Activated CD4-positive, alpha-beta T cell treated with anti-CD3 and anti-CD28 coated beads, Interleukin-2, amount 10 ng/mL, durations not matched to agents 7 days and 5 days (primary cell): ENCODE measurements around the gene ZNF486. TPM values are rescaled to one million over a fixed set of nuclear protein-coding genes. Genes with fewer than 3 reads are reported as not detected.
"Not testable (repeated sequence)": the region's sequence is repeated elsewhere in the genome, so short reads cannot be mapped to it uniquely, and the experiment has no call there.

Source experiments
- CTCF ChIA-PET: fragments of 350-600 bp; sonication (Branson Sonifier 250); formaldehyde crosslinking; loops from one replicate; lab custom pipeline; 2021; ENCODE audit warnings: antibody characterized with exemption; lab: Charles Lee
- POLR2A ChIA-PET: fragments of 350-600 bp; sonication (Branson Sonifier 250); formaldehyde crosslinking; loops from one replicate; lab custom pipeline; 2021; ENCODE audit warnings: antibody characterized with exemption; lab: Charles Lee
- DNase-seq: peaks from one replicate; pipeline ENCODE4 v3.0.0-alpha.2; 2020
- H3K27ac Mint-ChIP-seq: one replicate; pipeline ENCODE4 v1.8.0; 2021; ENCODE audit warnings: mild to moderate bottlenecking, moderate library complexity, mixed read lengths
- H3K27me3 Mint-ChIP-seq: one replicate; pipeline ENCODE4 v1.8.0; 2021; ENCODE audit warnings: mixed read lengths
- H3K36me3 Mint-ChIP-seq: one replicate; pipeline ENCODE4 v1.8.0; 2021; ENCODE audit warnings: low read depth, mixed read lengths
- H3K4me1 Mint-ChIP-seq: one replicate; pipeline ENCODE4 v1.8.0; 2021; ENCODE audit warnings: mixed read lengths
- H3K4me3 Mint-ChIP-seq: one replicate; pipeline ENCODE4 v1.8.0; 2021; ENCODE audit warnings: mild to moderate bottlenecking, moderate library complexity, mixed read lengths
- H3K9me3 Mint-ChIP-seq: one replicate; pipeline ENCODE4 v1.8.0; 2021; ENCODE audit warnings: mixed read lengths
- total RNA-seq, 2 experiments: library from RNA; stranded (reverse); gene quantifications; one replicate each; pipeline ENCODE4 v1.2.3, GENCODE V29; 2021

Gene ZNF486
- total RNA-seq, 2 experiments from 2014 or later = 9.3 to 11.4 TPM

DNA sequence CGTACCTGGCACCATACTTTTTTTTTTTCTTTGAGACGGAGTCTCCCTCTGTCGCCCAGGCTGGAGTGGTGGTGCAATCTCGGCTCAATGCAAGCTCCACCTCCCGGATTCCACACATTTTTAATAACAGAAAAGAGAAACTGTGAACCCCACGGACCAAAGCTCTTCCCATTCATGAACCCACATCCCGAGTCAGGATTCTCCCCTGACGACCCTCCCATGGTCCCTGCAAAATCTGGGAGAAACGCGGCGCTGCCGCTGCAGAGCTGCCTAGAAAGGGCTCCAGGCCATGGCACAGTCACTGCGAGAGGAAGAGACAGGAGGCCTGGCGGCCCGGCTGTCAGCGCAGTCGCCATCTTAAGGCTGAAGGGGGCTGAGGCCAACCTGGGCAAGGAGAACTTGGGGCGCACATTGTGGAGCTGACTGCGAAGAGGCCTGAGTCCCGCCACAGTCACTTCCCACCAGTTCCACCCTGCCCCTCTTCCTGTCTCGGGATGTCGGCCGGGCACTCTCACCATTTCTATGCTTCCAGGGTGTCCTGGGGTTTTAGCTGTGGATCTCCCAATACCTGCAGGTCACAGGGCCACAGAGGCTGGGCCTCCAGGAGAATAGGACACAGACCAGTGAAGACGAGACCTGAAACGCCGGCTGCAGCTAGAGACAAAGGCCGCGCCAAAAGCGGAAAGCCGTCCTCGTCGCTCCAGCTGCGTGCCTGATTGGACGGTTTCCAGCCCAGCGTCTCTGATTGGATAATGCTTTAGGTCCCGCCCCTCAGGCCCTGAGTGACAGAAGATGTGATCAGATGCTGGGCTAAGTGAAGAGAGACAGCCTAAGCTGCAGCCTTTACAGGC lies 71.0 kb downstream of the ZNF486 start:
- H3K4me3 Mint-ChIP-seq = peak overlapping the region; percentile 98
- H3K4me1 Mint-ChIP-seq = peaks cover 13% of the 10 kb centered on the region
- no peaks in the 10 kb centered on the region for H3K27me3 Mint-ChIP-seq
- DNase-seq = peak; percentile 91
- H3K36me3 Mint-ChIP-seq = peaks cover 35% of the 10 kb centered on the region
- ChIA-PET CTCF (interaction anchor here (0.6 to 1.0 kb wide), 4 partner anchors 18 to 71 kb away, joined by 3 to 4 read pairs (median 3); partner anchors contain the start of gene ZNF486), POLR2A (interaction anchor here (0.6 to 1.7 kb wide), 4 partner anchors 71 to 1120 kb away, joined by 3 to 6 read pairs (median 4); partner anchors contain the start of gene ZNF486)
- H3K9me3 Mint-ChIP-seq = peaks cover 27% of the 10 kb centered on the region
- peak overlapping the region; percentile 97 for H3K27ac Mint-ChIP-seq

DNA sequence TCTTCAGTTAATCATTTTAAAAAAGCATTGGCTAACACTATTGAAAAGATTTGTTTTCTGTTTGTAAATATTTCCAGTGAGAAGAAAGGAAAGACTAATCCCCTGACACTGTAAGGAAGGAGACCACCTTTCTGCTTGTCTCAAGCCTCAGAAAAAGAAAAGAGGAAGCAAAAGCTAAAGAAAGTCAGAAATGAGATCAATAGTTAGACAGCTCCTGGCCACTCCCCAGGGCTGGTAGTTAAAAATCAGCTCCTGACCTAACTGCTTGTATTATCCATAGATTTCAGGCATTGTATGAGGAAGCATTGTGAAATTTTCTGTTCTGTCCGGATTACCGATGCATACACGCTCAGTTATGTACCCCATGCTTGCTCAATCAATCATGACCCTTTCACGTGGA lies 76.6 kb downstream of the ZNF486 start:
- Mint-ChIP-seq H3K4me1 (peaks cover 7% of the 10 kb centered on the region), H3K36me3 (peaks cover 2% of the 10 kb centered on the region), H3K27ac (no peak overlapping the region), H3K27me3 (no peaks in the 10 kb centered on the region), H3K9me3 (peaks cover 29% of the 10 kb centered on the region), H3K4me3 (no peak overlapping the region)
- POLR2A ChIA-PET = no interaction called here
- CTCF ChIA-PET = interaction anchor here (0.6 kb wide), 1 partner anchor 45 kb away, joined by 3 read pairs; no protein-coding TSS in a partner anchor
- no peak for DNase-seq

DNA sequence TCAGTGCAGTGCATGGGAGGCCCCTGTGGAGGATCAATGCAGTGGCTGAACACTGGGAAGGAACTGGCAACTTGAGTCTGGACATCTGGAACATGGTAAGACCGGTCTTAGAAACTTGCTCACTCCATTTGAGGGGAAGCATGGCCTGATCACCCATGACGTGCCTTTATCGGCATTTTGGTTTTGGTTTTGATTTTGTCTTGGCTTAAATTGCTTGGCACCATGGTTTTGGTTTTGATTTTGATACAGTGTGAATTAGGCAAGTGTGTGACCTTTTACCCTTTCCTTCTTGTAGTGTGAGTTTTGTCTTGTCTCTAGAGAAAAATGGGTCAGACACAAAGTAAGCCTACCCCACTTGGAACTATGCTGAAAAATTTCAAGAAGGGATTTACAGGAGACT lies 77.3 kb downstream of the ZNF486 start:
- Mint-ChIP-seq H3K27ac (peak overlapping the region; percentile 31), H3K4me1 (peaks cover 7% of the 10 kb centered on the region), H3K9me3 (peaks cover 29% of the 10 kb centered on the region), H3K36me3 (peaks cover 2% of the 10 kb centered on the region), H3K4me3 (no peak overlapping the region), H3K27me3 (no peaks in the 10 kb centered on the region)
- ChIA-PET POLR2A (interaction anchor here (0.6 kb wide), 1 partner anchor 71 kb away, joined by 5 read pairs; no protein-coding TSS in a partner anchor), CTCF (no interaction called here)
- DNase-seq = no peak

DNA sequence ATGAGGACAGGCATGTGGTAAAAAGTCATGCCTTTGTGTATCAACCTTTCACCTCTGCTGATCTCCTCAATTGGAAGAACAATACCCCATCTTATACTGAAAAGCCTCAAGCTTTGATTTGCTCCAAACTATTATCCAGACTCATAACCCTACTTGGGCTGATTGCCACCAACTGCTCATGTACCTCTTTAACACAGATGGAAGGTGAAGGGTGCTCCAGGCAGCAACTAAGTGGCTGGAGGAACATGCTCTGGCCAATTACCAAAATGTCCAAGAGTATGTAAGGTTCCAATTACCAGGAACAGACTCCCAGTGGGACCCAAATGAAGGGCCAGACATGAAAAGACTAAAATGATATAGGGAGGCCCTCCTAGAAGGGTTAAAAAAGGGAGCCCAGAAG lies 78.3 kb downstream of the ZNF486 start:
- POLR2A ChIA-PET = no interaction called here
- Mint-ChIP-seq H3K4me3 (no peak overlapping the region), H3K9me3 (peaks cover 22% of the 10 kb centered on the region), H3K4me1 (peaks cover 7% of the 10 kb centered on the region), H3K27ac (no peak overlapping the region), H3K36me3 (no peaks in the 10 kb centered on the region), H3K27me3 (no peaks in the 10 kb centered on the region)
- CTCF ChIA-PET = no interaction called here
- DNase-seq = no peak

DNA sequence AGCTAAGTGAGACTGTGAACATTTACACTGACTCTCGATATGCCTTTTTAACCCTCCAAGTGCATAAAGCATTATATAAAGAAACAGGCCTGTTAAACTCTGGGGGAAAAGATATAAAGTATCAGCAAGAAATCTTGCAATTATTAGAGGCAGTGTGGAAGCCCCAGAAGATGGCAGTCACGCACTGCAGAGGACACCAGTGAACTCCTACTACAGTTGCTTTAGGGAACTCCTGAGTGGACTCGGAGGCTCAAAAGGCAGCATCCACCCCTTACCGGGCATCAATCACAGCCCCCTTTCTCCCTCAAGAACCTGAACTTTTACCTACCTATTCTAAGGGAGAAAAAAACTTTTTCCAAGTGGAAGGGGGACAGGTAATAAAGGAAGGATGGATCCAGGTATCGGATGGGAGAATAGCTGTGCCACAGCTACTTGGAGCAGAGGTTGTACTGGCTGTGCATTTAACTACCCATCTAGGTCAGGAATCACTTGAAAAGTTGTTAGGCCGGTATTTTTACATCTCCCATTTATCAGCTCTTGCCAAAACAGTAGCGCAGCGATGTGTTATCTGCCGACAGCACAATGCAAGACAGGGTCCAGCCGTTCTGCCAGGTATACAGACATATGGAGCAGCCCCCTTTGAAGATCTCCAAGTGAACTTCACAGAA lies 80.1 kb downstream of the ZNF486 start:
- no peaks in the 10 kb centered on the region for H3K27me3 Mint-ChIP-seq
- H3K9me3 Mint-ChIP-seq = peaks cover 19% of the 10 kb centered on the region
- H3K27ac Mint-ChIP-seq = no peak overlapping the region
- ChIA-PET CTCF (no interaction called here), POLR2A (no interaction called here)
- H3K36me3 Mint-ChIP-seq = no peaks in the 10 kb centered on the region
- H3K4me3 Mint-ChIP-seq = no peak overlapping the region
- peaks cover 7% of the 10 kb centered on the region for H3K4me1 Mint-ChIP-seq
- DNase-seq = peak; percentile 34

DNA sequence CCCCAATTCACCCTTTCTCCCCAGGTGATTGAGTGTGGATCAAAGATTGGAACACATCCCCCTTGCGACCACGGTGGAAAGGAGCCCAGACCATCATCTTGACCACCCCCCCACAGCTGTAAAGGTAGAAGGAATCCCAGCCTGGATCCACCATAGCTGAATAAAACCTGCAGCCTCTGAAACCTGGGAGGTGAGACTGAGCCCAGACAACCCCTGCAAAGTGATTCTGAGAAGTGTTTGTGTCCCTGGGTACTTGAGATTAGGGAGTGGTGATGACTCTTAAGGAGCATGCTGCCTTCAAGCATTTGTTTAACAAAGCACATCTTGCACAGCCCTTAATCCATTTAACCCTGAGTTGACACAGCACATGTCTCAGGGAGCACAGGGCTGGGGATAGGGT lies 81.2 kb downstream of the ZNF486 start:
- H3K36me3 Mint-ChIP-seq, POLR2A ChIA-PET, H3K27ac Mint-ChIP-seq, DNase-seq, H3K27me3 Mint-ChIP-seq, CTCF ChIA-PET, H3K4me1 Mint-ChIP-seq, H3K4me3 Mint-ChIP-seq: not testable (repeated sequence)
- peaks cover 15% of the 10 kb centered on the region for H3K9me3 Mint-ChIP-seq

Other genes with a start within 250 kb of the ZNF486 start
- 1 to 10 TPM; 9.1 to 9.4 TPM for gene ZNF682, start 127.7 kb upstream of the ZNF486 start, total RNA-seq
- 10 to 100 TPM; 11.0 to 12.3 TPM for gene ZNF90, start 89.2 kb upstream of the ZNF486 start, total RNA-seq